Hematopoietic multipotent progenitor cell treated with erythropoietin and hydrocortisone succinate and interleukin-3 and kit ligand, for 6 days (in vitro differentiated cells): ENCODE measurements around the gene VWA8.

ENCODE experiments used
- DNase-seq: peaks from one replicate; pipeline ENCODE4 v3.0.0-alpha.2; 2015

VWA8 gene

DNA sequence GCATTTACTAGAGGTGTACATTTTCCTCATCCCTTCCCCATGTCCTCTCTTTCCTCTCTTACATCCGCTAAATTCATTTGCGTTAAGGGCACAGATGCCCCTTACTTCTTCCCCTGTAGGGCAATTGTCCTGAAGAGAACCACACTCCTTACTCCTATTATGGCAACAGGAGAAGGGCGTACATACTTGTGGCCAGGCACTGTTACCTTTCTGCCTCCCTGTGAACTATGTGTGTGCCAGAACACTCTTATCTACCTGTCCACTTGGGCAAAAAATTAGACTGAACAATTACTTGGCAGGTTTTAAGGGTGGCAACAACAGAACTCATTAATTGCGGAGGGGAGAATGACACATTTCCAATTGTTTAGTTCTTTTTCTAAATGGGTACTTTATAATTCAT lies 351.1 kb downstream of the VWA8 start:
- DNase-seq: no peak

- DNase-seq: no peak
Observed at GRCh38 chr13:41608839-41609177, 352.1 kb downstream of the VWA8 start.

- DNase-seq: no peak
Observed at GRCh38 chr13:41608111-41608838, 352.6 kb downstream of the VWA8 start.

GRCh38 chr13:41606646-41607045 lies 354.3 kb downstream of the VWA8 start:
- DNase-seq: no peak

- no peak for DNase-seq
Observed at GRCh38 chr13:41605319-41606285, 355.3 kb downstream of the VWA8 start.

DNA sequence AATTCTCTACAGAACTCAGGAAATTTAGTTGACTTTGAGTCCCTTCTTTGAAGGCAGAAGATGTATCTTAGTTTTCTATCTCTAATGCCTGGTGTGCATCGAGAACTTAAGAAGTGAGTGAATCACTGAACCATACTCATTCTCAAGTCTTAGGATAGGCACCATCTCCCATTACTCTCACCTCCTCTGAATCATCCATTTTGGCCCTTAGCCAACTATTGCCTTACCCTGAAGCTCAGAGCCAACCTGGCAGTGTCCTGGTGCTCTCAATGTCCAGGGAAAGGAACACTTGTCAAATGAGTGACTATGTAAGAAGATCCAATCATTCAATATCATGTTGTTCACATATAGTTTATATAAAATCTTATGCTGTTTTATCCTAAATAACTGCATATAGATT lies 357.0 kb downstream of the VWA8 start:
- peak; percentile 41 for DNase-seq

GRCh38 chr13:41601718-41602445 lies 359.0 kb downstream of the VWA8 start:
- DNase-seq: no peak

- DNase-seq: no peak
Observed at GRCh38 chr13:41599619-41600018, 361.3 kb downstream of the VWA8 start.

DNA sequence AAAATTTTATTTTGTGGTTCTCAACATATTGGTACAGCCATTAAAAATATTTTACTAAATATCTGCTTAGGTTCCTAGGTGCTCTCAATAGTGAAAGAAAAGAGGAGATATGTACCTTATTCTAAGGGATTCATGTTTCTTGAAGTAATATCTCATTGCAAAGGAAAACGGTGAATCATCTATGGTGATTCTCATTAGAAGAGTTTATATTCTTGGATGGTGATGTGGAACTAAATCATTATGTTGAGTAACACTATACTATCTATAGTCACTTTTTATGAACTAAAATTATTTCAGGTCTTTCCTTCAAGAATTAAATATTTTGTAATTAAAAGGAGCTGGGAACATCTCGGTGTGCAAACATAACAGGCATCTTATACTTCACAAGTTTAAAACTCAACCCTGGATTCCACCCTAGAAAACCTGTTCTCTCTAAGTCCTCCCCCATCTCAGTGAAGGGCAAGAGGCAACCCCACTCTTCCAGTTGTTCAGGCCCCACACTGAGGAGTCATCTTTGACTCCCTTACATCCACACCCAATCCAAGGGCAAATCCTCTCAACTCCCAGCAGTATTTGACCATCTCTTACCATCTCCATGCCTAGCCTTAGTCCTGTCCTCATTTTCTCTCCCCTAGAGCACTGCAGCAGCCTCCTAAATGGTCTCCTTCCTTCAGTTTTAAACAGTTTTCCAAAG lies 363.4 kb downstream of the VWA8 start:
- DNase-seq: no peak

GRCh38 chr13:41596190-41596589 lies 364.7 kb downstream of the VWA8 start:
- peak; percentile 24 for DNase-seq

- DNase-seq: no peak
Observed at GRCh38 chr13:41595298-41595697, 365.6 kb downstream of the VWA8 start.

- no peak for DNase-seq
Observed at GRCh38 chr13:41590643-41591042, 370.3 kb downstream of the VWA8 start.

GRCh38 chr13:41590122-41590521 lies 370.8 kb downstream of the VWA8 start:
- DNase-seq: no peak

- no peak for DNase-seq
Observed at GRCh38 chr13:41589434-41589833, 371.5 kb downstream of the VWA8 start.

GRCh38 chr13:41588899-41589298 lies 372.0 kb downstream of the VWA8 start:
- DNase-seq: peak; percentile 72

- no peak for DNase-seq
Observed at GRCh38 chr13:41588448-41588847, 372.5 kb downstream of the VWA8 start.

DNA sequence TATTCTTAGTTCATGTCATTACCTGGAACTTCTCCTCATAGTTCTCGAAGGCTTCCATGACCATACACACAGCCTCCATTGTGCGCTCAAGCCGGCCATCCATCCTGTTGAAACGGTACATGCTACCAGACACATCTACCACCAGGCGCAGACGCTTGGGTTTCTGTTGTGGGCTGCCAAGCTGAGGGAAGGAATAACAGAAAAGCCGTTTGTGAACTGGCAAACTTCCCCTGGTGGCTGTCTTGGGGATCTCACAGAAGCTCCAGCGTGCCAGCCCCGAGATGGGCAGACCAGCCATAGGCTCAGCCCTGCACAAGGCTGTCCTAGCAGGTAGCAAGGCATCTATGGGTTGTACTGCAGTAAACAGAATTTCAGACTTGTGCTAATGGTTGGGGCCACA lies 373.4 kb downstream of the VWA8 start:
- peak; percentile 36 for DNase-seq

GRCh38 chr13:41586216-41586615 lies 374.7 kb downstream of the VWA8 start:
- no peak for DNase-seq

DNA sequence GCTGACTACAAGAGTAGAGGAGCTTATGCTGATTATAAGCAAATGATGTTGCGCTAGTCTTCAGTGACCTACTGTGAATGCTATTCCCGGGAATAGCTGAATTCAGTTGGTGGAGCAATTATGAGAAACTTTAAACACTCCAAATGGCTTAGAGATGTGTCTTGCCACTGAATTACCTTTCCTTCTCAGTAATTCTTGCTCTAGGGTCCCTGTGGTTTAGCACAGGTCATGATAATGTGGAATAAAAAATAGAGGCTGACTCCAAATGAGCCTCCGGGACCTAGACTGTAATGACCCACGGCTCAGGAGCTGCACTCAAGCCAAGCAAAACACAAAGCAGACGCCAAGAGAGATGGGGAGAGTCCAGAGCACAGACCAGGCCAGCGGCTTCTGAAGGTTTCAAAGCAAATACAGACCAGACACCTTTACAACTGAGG lies 378.9 kb downstream of the VWA8 start:
- no peak for DNase-seq

DNA sequence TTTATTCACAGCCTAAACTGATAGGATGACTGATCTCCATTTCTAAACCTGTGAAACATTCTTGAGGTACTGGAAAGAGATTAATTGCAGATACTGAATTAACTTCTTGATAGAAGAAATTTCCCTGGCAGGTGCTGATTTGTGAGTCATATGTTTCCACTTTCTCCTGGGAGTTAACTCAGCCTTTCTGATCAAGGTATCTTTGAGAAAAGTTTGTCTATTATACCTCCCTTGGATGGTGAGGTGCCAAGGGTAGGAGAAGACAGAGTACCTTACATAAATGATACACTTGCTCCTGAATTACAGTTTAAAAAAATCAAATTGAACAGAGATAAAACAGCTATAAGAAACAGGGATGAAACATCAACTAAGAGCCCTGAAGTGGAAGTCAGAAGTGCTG lies 380.6 kb downstream of the VWA8 start:
- DNase-seq: no peak

GRCh38 chr13:41579881-41580280 lies 381.0 kb downstream of the VWA8 start:
- no peak for DNase-seq

DNA sequence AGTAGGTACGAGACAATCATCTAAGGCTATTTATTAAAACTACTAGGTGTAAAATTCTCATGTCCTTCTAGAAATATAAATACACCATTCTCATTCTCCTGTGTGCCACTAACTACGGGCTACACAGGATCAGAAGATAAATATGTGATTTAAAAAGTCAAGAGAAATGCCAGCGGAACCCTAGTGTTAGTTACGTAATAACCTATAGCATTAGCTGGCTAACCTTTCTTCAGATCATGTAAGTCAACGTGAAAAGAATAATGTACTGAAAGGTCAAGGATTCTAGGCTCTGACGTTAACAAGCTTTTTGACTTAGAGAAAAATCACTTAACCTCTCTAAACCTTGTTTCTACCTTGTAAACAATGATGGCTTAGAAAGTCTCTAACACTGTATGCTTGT lies 381.7 kb downstream of the VWA8 start:
- DNase-seq: no peak

DNA sequence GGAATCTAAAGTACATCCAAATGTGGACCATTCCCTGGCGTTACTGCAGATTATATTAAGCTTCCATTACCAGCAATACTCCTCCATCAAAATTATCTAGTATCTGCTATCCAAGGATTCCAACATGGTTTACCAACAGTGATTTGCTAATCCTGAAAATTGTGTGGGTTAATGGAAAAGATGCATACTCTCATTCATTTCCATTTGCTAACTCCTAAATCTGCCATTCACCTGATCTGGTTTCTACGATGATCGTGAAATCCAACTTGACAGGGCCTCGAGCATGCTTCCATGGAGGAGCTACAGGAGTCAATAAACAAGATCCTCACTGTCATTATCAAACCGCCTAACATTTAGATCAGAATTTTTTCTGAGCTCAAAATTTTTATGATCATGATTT lies 382.5 kb downstream of the VWA8 start:
- no peak for DNase-seq
